Hepatocyte (in vitro differentiated cells): ENCODE measurements around the gene CCDC9B. TPM values are rescaled to one million over a fixed set of nuclear protein-coding genes. Genes with fewer than 3 reads are reported as not detected.

Experiments
- DNase-seq: peaks from one replicate; pipeline ENCODE4 v3.0.0-alpha.2; 2016; ENCODE audit warnings: low spot score
- H2AFZ ChIP-seq: fragments of 200-600 bp; sonication (generic); 2 replicates; pipeline ENCODE4 v1.6.0; 2016; ENCODE audit warnings: antibody characterized with exemption, mild to moderate bottlenecking
- H3K27ac ChIP-seq: fragments of 200-600 bp; sonication (generic); 2 replicates; pipeline ENCODE4 v1.5.1; 2016; ENCODE audit warnings: mild to moderate bottlenecking
- H3K27me3 ChIP-seq: fragments of 200-600 bp; sonication (generic); 2 replicates; pipeline ENCODE4 v1.6.1; 2016
- H3K36me3 ChIP-seq: fragments of 200-600 bp; sonication (generic); replicated peaks from 2 replicates; pipeline ENCODE4 v1.5.1; 2016; ENCODE audit warnings: low read depth; ENCODE audit not compliant: insufficient read depth
- H3K4me1 ChIP-seq: fragments of 200-600 bp; sonication (generic); 2 replicates; pipeline ENCODE4 v1.5.1; 2016; ENCODE audit warnings: mild to moderate bottlenecking, moderate library complexity; ENCODE audit not compliant: insufficient read depth
- H3K4me2 ChIP-seq: fragments of 200-600 bp; sonication (generic); 2 replicates; pipeline ENCODE4 v1.6.0; 2016
- H3K4me3 ChIP-seq: fragments of 200-600 bp; sonication (generic); 2 replicates; pipeline ENCODE4 v1.5.1; 2016; ENCODE audit warnings: mild to moderate bottlenecking
- H3K79me2 ChIP-seq: fragments of 200-600 bp; sonication (generic); 2 replicates; pipeline ENCODE4 v1.6.0; 2017; ENCODE audit warnings: mild to moderate bottlenecking
- H3K9me2 ChIP-seq: fragments of 200-600 bp; sonication (generic); replicated peaks from 2 replicates; pipeline ENCODE4 v1.6.0; 2017; ENCODE audit warnings: mild to moderate bottlenecking; ENCODE audit not compliant: insufficient read depth
- H3K9me3 ChIP-seq: fragments of 200-600 bp; sonication (generic); 2 replicates; pipeline ENCODE4 v1.5.1; 2016; ENCODE audit warnings: low read depth, mild to moderate bottlenecking
- H4K20me1 ChIP-seq: fragments of 200-600 bp; sonication (generic); 2 replicates; pipeline ENCODE4 v1.6.0; 2016; ENCODE audit warnings: mild to moderate bottlenecking; ENCODE audit not compliant: insufficient read depth, poor library complexity, severe bottlenecking
- CTCF ChIP-seq: fragments of 200-600 bp; sonication (generic); IDR thresholded peaks from 2 replicates; pipeline ENCODE4 v1.5.1; 2016; ENCODE audit warnings: antibody characterized with exemption, mild to moderate bottlenecking; ENCODE audit not compliant: poor library complexity
- EZH2 ChIP-seq: fragments of 200-600 bp; sonication (generic); IDR thresholded peaks from 2 replicates; pipeline ENCODE4 v1.6.1; 2016; ENCODE audit warnings: antibody characterized with exemption, mild to moderate bottlenecking, borderline replicate concordance
- EZH2phosphoT487 ChIP-seq: fragments of 200-600 bp; sonication (generic); IDR thresholded peaks from one replicate; pipeline ENCODE4 v1.6.1; 2018; ENCODE audit warnings: antibody characterized with exemption, mild to moderate bottlenecking, low read depth, moderate library complexity; ENCODE audit not compliant: unreplicated experiment, severe bottlenecking
- WGBS: methylation state at CpG from one replicate; pipeline ENCODE4 v1.1.6; 2016; ENCODE audit warnings: low lambda C conversion rate; ENCODE audit errors: missing lambda C conversion rate; 5-methylcytosine and 5-hydroxymethylcytosine counted together
- polyA plus RNA-seq: library from polyadenylated mRNA; unstranded; fragments of >200 nt; fragmentation: Nextera tagmentation; extraction: Ambion mirVana; gene quantifications from 2 replicates; pipeline ENCODE4 v1.2.1, GENCODE V29; 2016
- total RNA-seq: library from RNA; depleted of rRNA; stranded (reverse); fragments of >200 nt; gene quantifications from 2 replicates; pipeline ENCODE4 v1.2.3, GENCODE V29; 2014

Gene CCDC9B
- total and polyA plus RNA-seq, 2 experiments from 2014 or later: 4.0 to 7.6 TPM

GRCh38 chr15:40358471-40359353 is 18.0 kb upstream of the CCDC9B start:
- Histone ChIP-seq H4K20me1 (no peaks in the 10 kb centered on the region), H3K4me1 (peaks cover 15% of the 10 kb centered on the region), H3K27ac (no peak overlapping the region), H3K79me2 (no peaks in the 10 kb centered on the region), H3K27me3 (peaks cover 12% of the 10 kb centered on the region), H3K4me2 (peak overlapping the region; percentile 95), H2AFZ (no peak overlapping the region), H3K4me3 (peak overlapping the region; percentile 16), H3K9me3 (no peaks in the 10 kb centered on the region), H3K9me2 (no peaks in the 10 kb centered on the region), H3K36me3 (no peaks in the 10 kb centered on the region)
- TF ChIP-seq EZH2phosphoT487 (no peak), EZH2 (no peak), CTCF (peak; percentile 2)
- WGBS: 13% methylated on average over 23 of the region's 31 CpGs
- no peak for DNase-seq

GRCh38 chr15:40357723-40358470 is 17.2 kb upstream of the CCDC9B start, which contains the start of gene DISP2:
Gene DISP2 (plus strand): TSS chr15:40358219. CDS start chr15:40358322, 103 bp downstream.
- Histone ChIP-seq H3K4me2 (peak within 1 kb of the TSS; percentile 95), H3K79me2 (no peaks in the 10 kb centered on the region), H3K27ac (no peak within 1 kb of the TSS), H3K9me3 (no peaks in the 10 kb centered on the region), H2AFZ (peak within 1 kb of the TSS; percentile 93), H4K20me1 (no peaks in the 10 kb centered on the region), H3K4me1 (peaks cover 19% of the 10 kb centered on the region), H3K4me3 (peak within 1 kb of the TSS; percentile 16), H3K27me3 (peaks cover 12% of the 10 kb centered on the region), H3K36me3 (no peaks in the 10 kb centered on the region), H3K9me2 (no peaks in the 10 kb centered on the region)
- TF ChIP-seq EZH2 (no peak), CTCF (no peak)
- 8% methylated on average over 46 of the region's 82 CpGs for WGBS
- peak; percentile 96 for DNase-seq

- Histone ChIP-seq H3K4me3 (no peak overlapping the region), H4K20me1 (no peaks in the 10 kb centered on the region), H3K9me2 (no peaks in the 10 kb centered on the region), H2AFZ (no peak overlapping the region), H3K27ac (no peak overlapping the region), H3K4me1 (peaks cover 19% of the 10 kb centered on the region), H3K36me3 (no peaks in the 10 kb centered on the region), H3K27me3 (peaks cover 12% of the 10 kb centered on the region), H3K4me2 (peak overlapping the region; percentile 95), H3K79me2 (no peaks in the 10 kb centered on the region), H3K9me3 (no peaks in the 10 kb centered on the region)
- TF ChIP-seq EZH2 (no peak), EZH2phosphoT487 (no peak), CTCF (no peak)
- no peak for DNase-seq
- WGBS: 94% methylated on average over 1 of the region's 1 CpG
These were observed 16.5 kb upstream of the CCDC9B start for GRCh38 chr15:40357246-40357645.
